Choroid plexus epithelial cell (primary cell): Measurements from ENCODE around the gene PHACTR2.
A peak's percentile ranks its signal among the peaks of the same experiment; 100 is the strongest.

ENCODE experiments used
- DNase-seq: peaks from one replicate; pipeline ENCODE4 v3.0.0-alpha.2; 2010; ENCODE audit warnings: low read depth
- H3K4me3 ChIP-seq: 2 replicates; pipeline ENCODE4 v1.5.1; 2011; ENCODE audit warnings: low read depth, mild to moderate bottlenecking, control low read depth, low read length, moderate library complexity
- TF ChIP-seq, protein P1 (sequence below): conservative IDR thresholded peaks from 2 replicates; pipeline ENCODE4 v1.5.1; 2011; ENCODE audit warnings: low read depth, mild to moderate bottlenecking, control low read depth, inconsistent platforms, low read length, moderate library complexity

PHACTR2 gene

GRCh38 chr6:143828572-143828971 lies 150.8 kb downstream of the PHACTR2 start:
- no peak for DNase-seq
- no peak overlapping the region for H3K4me3 ChIP-seq
- TF ChIP-seq, protein P1, sequence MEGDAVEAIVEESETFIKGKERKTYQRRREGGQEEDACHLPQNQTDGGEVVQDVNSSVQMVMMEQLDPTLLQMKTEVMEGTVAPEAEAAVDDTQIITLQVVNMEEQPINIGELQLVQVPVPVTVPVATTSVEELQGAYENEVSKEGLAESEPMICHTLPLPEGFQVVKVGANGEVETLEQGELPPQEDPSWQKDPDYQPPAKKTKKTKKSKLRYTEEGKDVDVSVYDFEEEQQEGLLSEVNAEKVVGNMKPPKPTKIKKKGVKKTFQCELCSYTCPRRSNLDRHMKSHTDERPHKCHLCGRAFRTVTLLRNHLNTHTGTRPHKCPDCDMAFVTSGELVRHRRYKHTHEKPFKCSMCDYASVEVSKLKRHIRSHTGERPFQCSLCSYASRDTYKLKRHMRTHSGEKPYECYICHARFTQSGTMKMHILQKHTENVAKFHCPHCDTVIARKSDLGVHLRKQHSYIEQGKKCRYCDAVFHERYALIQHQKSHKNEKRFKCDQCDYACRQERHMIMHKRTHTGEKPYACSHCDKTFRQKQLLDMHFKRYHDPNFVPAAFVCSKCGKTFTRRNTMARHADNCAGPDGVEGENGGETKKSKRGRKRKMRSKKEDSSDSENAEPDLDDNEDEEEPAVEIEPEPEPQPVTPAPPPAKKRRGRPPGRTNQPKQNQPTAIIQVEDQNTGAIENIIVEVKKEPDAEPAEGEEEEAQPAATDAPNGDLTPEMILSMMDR = no peak

DNA sequence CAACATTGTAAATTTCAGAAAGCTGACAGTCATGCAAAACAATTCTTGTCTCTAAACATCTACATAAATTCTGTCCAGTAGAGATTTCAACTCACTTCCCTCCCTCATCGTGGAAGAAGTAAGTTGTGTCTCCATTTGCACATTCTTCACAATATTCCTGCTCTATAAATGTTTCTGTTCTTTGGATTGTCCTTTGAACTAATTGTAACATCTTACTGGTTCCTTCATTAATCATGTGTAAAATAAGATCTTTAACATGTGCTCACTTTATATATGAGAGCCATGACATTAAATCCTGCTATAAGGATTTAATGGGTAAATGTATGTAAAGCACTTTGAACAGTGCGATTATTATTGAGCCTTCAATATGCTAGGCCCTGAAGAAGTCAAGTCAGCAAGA lies 158.4 kb downstream of the PHACTR2 start:
- no peak overlapping the region for H3K4me3 ChIP-seq
- TF ChIP-seq, protein P1 = no peak
- DNase-seq = no peak

DNA sequence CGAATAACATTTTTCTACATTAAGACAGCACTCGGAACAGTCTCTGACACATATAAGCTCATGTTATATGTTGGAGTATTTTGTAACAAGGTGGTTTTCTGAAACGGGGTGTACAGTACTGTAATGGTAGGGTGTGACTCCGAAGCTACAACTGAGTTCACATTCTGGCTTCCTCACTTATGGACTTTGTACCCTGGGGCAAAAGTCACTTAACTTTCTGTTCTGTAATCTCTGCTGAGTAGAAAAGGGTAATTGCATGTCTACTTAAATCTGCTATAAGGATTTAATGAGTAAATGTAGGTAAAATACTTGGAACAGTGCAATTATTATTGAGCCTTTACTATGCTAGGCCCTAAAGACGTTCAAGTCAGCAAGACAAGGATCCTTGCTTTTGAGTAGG lies 160.6 kb downstream of the PHACTR2 start:
- TF ChIP-seq, protein P1 = no peak
- DNase-seq = no peak
- H3K4me3 ChIP-seq = no peak overlapping the region

DNA sequence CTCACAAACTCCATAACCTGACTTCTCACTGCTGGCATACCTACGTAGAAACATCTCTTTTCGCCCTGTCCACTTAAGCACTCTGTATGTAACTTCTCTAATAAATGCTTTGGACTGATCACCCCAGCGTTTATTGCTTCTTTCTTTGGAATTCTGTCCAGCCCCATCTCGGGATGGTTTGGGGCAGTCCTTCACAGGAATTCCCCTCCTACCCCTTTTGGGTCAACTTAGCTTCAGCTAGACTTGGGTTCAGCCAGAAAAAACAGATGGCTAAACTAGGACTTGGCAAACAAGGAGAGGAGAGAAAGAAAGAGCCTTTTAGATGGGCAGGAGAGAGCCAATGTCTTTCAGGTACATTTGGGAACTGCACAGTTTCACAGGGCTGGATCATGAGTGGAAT lies 161.4 kb downstream of the PHACTR2 start:
- DNase-seq = no peak
- TF ChIP-seq, protein P1 = no peak

DNA sequence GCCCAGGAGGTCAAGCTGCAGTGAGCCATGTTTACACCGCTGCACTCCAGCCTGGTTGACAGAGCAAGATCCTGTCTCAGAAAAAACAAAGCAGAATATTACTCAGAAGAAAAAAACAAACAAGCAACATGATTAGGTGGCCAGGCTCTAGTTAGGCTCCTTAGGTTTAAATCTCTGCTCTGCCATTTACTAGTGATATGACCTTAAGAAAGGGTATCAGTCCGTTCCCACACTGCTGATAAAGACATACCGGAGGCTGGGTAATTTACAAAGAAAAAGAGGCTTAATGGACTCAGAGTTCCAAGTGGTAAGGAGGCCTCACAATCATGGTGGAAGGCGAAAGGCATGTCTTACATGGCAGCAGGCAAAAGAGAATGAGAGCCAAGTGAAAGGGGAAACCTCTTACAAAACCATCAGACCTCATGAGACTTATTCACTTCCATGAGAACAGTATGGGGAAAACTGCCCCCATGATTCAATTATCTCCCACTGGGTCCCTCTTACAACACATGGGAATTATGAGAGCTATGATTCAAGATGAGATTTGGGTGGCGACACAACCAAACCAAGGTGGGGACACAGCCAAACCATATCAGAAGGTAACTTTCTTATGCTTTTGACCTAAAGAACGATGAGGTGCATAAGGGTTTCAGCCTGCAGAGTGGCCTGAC lies 163.0 kb downstream of the PHACTR2 start:
- TF ChIP-seq, protein P1 = no peak
- no peak for DNase-seq
- H3K4me3 ChIP-seq = no peak overlapping the region

More for the DNA sequence above, 161.4 kb downstream of the PHACTR2 start:
- no peak overlapping the region for H3K4me3 ChIP-seq

DNA sequence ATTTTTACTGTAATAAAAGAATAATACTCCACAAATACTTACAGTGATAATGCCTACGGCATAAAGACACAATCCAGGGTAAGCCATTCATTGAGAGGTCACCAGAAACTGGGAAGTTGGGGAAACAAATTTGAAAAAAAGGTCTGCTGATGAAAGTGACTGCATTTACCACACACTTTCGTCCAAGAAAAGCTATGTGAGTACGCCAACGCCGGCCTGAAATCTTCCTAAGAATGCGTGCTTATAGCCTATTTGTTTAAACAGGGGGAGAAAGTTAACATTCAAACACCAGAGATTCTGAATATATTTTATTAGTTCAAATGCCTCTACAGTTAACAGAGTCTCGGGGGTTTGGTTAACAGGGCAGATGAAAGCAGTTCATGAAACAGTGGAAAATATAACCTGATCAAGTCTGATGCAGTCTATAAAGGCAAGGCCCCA lies 164.7 kb downstream of the PHACTR2 start:
- no peak for DNase-seq
- TF ChIP-seq, protein P1 = no peak
- peak overlapping the region; percentile 86 for H3K4me3 ChIP-seq
